HG03039 (cell line): ENCODE results near the gene CDH4.
"Not testable (repeated sequence)": the region's sequence is repeated elsewhere in the genome, so short reads cannot be mapped to it uniquely, and the experiment has no call there.

Experiments used
- ATAC-seq: cut with Tn5 transposase; IDR thresholded peaks from one replicate; pipeline ENCODE4 v1.9.1; 2021; ENCODE audit warnings: mild to moderate bottlenecking, moderate library complexity; ENCODE audit not compliant: unreplicated experiment

CDH4 gene

DNA sequence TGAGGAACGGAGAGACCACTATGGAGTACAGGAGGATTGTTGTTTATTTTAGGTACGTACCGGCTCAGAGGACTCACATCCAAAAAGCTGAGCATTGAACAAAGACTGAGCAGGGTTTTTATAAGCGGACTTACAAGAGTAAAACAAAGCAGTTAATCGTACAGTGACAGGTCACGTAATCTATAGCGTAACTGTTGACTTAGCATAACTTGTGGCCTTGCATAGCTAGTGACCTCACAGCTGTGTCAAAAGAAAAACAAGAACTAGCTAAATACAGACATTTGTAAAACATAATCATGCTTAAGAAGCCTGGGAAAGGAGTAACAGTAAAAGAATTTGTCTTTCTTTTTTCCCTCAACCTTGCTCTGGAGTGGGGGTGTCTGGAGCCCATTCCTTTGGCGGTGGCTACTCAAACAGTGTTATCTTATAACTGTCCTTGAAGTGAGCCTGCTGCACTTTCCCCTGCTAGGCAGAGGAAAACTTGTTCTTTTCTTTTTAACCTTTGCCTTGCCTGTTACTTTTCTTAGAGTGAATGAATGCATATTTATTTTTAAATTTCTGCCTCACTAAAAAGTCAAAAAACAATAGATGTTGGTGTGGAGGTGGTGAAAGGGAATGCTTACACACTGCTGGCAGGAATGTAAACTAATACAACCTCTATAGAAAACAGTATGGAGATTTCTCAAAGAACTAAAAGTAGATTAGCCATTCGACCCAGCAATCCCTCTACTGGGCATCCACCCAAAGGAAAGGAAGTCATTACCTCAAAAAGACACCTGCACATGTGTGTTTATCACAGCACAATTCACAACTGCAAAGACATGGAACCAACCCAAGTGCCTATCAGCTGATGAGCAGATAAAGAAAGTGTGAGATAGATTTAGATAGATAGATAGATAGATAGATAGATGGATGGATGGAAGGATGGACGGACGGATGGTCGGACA, 704.6 kb downstream of the CDH4 start:
- no peak for ATAC-seq

DNA sequence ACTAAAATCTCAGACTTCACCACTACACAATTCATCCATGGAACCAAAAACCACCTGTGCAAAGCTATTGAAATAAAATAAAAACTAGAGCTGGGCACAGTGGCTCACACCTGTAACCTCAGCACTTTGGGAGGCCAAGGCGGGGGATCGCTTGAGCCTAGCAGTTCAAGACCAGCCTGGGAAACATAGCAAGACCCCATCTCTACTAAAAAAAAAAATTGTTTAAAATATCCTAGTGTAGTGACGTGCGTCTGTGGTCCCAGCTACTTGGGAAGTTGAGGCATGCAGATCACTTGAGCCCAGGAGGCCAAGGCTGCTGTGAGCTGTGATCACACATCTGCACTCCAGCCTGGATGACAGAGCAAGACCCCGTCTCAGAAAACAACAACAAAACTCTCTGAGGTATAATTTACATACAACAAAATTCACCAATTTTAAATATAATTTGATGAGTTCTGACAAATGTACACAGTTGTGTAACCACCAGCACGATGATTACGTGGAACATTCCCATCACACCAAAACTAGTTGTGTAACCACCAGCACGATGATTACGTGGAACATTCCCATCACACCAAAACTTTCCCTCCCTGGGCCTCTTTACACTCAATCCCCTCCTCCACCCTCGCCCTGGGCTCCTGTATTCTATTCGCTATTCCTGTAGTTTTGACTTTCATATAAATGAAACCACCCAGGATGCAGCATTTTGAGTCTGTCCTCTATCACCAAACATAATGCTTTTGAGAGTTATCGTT, 706.1 kb downstream of the CDH4 start:
- no peak for ATAC-seq

DNA sequence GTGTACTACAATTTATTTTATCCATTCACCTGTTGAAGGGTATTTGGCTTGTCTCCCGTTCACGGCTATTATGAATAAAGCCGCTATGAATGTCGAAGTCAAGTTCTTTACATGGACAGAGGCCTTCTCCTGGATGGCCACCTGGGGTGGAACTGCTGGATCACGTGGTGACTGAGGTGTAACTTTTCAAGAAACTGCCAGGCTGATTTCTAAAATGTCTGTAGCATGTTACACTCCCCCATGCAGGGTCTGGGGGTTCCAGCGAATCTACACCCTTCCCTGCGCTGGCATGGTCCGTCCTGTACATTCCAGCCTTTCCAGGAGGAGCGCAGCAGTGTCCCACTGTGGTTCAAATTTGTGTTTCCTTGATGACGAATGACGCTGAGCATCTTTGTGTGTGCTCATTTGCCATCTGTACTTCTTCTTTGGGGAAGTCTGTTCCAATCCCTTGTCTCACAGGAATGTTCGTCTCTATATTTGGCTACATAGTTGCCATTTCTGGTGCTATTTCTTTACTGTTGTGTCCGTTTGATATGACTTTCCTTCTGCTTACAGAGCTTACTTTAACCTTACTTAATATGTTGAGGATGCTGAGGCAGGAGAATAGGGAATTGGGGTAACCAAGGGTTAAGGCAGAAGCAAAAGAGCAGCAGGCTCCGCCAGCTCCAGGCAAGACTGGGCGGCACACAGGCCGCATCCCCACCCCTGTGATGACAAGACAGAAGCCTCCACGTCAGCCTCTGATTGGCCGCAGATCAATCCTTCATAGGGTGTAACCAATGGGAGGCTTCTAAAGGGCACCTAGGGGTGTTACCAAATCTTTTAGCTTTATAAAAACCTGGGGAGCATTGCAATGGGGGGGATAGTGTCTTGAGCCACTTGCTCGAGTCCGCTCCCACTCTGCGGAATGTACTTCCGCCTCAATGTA, 707.0 kb downstream of the CDH4 start:
- no peak for ATAC-seq

DNA sequence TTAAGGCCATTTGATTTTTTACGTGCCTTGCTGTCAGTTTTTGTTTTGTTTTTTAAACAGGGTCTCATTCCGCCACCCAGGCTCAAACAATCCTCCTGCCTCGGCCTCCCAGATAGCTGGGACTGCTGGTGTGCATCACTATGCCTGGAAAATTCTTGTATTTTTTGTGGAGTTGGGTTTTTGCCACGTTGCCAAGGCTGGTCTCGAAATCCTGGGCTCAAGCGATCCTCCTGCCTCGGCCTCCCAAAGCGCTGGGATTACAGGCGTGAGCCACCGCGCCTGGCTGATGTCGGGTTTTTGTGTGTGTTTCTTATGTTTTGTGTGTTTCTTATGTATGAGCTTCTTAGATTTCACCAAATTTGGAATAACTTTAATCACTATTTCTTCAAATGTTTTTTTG, 708.8 kb downstream of the CDH4 start:
- no peak for ATAC-seq

DNA sequence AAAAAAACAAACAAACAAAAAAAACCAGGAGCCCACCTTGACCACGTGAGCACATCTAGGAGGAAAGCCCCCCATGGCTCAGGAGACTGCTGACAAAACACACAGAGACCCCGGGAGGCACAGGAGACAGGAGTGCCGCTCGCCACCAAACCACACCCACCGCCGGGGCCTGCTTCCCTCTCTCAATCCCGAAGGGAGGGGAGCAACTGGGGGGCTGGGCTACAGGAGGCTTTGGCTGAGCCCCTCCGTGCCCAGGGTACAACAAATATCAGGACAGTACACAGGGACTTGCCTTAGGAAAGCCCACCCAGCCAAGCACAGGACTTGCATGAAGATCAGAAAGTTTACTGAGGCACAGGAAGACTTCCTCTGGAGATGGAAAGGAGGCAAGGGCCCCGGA, 711.1 kb downstream of the CDH4 start:
- ATAC-seq: no peak

DNA sequence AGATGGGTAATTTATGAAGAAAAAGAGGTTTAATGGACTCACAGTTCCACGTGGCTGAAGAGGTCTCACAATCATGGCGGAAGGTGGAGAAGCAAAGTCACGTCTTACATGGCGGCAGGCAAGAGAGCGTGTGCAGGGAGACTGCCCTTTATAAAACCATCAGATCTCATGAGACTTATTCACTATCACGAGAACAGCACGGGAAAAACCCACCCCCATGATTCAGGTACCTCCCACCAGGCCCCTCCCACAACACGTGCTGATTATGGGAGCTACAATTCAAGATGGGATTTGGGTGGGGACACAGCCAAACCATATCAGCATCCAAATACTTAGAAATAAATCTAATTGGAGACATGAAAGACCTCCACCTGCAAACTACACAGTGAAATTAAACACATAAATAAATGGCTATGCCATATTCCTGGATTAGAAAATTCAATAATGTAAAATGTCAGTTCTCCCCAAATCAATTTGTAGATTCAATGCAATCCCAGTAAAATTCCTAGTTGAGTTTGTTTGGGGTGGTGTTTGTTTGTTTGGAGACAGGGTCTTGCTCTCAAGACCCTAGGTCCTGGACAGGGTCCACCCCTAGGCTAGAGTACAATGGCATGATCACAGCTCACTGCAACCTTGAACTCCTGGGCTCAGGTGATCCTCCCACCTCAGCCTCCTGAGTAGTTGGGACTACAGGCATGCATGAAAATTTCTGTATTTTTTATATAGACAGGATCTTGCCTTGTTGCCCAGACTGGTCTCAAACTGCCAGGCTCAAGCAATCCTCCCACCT, 712.0 kb downstream of the CDH4 start:
- no peak for ATAC-seq

DNA sequence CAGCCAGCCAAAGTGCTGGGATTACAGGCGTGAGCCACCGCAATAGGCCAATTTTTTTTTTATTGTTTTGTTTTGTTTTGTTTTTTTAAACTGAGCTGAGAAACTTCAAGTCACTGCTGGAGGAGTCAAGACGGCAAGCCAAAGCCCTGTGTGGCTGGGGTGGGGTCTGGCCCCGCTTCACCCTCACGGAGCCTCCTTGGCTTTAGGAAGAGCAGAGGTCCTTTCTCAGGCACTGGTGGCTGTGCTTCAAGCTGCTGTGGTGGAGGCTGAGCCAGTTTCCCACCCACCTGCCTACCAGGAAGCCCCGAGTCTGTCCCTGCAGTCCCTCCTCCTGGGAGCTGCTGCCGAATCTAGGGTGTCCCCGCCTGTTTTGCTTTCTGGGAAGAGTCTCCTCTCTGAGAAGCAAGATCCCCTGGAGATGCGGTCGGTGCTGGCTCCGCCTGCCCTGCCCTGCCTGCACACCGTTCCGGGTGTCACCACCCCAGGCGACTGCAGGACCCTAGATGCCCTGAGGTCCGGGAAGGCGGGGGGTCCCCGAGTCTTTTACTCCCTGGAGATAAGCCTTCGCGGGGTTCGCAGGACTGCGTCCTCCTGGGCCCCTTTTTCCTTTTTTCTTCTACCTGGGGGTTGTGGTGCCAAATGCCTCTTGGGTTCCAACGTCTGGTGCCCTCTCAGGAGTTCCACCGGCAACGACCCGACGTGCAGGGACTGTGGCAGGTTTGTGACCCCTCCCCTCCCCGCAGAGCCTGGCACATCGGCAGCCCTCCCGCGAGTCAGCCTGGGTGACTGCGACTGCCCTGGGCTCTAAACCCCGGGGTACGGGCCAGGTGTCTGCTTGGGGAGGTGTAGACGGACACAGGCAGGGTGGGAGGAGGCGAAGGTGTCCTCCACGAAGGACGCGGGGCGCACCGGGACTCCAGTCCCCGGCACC, 712.9 kb downstream of the CDH4 start:
- no peak for ATAC-seq

DNA sequence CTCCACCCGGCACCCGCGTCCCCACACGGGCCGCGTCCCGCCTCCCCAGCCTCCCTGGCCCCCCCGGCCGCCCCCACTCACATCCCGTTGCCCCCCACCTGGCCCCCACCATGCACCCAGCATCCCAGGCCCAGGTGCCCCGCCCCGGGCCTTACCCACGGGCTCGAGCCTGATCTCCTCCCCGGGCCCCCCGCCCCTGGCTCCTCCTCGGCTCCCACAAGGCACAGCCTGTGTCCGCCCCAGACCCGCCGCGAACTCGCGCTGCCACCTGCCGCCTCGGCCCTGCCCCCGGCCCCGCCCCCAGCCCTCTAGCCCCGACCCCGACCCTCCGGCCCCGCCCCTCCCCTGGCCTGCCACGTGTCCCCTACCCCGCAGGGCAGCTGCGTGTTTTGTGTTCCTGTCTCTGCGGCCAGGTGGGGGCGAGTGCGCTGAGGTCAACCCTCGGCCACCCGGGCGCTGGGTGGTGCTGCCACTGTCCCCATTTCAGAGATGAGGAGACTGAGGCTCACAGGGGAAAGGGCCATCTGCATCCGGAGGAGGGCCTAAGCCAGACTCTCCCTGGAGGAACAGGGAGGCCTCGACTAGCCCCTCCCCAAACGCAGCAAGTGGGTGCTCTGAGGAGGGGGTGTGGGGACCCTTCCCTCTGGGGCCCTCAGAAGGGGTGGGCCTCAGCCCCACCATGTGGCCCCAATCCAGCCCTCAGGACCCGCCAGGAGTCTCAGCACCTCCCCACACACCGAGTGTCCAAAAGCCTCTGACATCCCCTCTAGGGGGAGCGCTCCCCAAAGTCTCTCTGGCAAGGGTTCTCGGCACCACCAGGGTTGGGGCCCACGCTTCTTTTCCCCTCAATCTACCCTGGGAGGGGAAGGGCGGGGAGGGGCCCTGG, 713.8 kb downstream of the CDH4 start:
- ATAC-seq: no peak

DNA sequence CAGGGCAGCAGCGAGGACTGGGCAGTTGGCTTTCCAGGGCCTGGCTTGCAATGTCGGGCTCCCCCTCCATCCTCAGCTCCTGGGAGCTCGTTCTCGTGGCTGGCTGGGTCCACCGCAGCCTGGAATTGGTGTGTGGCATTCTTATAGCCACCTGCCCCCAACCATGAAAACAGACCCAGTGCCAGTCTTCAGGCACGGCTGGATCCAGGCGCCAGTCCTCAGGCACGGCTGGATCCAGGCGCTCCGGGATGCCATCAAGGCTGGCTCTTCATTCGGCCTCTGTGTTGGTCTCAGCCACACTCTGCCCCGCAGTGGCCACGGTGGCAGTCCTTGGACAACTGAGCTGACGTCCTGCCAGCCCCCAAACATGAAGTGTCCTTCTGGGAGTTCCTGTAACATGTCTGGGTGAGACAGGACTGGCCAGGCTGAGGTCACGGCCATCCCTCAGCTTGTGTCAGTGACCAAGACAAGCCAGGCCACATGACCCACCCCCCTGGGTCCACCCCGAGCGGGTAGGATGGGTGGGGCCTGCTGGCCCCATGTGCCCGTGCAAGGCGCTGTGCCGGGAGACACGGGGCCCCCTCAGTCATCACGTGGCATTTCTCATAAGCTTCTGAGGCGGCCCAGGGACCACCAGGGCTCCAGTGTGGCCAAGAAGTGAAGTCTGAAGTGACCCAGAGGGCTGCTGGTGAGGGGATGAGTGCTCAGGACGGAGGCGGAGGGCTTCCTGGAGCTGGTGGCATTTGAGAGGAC, 714.6 kb downstream of the CDH4 start:
- ATAC-seq: no peak

DNA sequence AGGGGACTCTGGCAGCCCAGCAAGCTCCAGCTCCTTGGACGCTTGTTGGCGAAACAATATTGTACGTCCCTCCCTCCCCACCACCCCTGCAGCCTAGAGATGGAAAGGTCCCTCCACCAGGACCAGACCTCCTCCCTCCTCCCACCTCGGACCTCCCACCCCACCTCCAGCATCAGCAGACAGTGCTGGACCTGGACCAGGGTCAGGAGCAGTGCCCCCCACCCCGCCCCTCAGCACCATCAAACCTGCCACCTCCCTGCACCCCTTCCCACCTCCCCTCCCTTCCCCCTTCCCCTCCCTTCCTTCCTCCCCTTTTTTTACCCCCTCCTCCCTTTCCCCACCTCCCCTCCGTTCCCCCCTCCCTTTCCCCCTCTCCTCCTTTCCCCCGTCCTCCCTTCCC, 715.2 kb downstream of the CDH4 start:
- ATAC-seq: no peak

DNA sequence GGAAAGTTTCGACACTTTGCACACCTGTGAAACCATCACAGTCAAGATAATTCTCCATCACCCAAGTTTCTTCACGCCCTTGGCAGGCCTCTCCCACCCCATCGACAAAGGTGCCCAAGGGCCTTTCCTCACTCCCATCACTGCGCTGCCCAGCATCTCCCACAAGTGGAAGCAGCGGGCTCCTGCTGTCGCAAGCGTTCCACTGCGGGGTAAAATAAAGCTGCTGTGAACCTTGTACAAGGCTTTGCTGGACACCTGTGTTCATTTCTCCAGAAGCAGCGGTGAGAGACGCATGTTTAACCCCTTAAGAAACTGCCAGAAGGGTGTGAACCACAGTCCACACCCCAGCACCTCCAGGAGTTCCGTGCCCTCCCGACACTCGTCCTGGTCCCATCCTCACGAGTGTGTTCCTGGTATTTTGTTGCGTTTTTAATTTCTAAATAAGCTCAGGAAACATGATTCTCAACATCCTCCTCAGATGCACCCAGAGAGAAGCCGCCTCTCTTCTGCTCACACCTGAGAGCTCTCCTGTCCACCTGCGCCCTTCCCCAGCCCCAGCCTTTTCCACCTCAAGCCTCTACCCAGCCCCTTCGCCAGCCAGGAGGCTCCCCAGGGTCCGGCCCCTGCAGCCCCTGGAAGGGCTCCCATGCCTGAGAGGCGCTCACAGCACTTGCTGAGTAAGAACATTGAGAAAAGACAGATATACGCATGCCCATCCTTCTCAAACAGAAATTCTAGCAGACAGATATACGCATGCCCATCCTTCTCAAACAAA, 716.2 kb downstream of the CDH4 start:
- ATAC-seq: no peak

DNA sequence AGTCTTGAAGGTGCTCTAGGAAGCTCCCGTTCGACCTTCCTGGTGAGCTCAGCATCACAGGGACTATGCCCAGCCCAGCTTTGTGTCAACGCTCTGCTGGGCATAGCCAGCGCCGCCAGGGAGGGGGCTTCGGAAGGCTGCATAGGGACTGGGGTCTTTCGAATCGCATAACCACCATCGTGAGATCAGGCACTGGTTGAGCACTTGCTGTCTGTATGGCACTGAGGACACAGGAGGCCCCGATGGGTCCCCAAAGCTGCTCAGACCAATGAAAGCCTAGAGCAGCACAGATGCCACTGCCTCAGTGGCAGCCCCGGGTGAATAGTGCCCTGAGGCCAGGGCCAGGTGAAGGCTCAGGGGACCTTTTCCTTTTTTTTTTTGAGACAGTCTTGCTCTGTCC, 716.9 kb downstream of the CDH4 start:
- ATAC-seq: no peak

DNA sequence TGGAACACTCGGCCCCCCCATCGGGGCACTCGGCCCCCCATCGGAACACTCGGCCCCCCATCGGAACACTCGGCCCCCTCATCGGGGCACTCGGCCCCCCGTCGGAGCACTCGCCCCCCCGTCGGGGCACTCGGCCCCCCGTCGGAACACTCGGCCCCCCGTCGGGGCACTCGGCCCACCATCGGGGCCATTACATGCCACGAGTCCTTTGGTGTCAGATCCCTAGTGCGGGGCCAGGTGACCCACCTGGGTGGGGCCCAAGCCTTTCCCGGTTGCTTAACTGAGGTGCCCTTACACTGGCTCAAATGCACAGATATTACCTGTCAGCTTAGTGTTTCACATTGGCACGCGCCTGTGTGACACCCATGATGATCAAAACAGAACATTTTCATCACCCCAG, 717.7 kb downstream of the CDH4 start:
- ATAC-seq: no peak

DNA sequence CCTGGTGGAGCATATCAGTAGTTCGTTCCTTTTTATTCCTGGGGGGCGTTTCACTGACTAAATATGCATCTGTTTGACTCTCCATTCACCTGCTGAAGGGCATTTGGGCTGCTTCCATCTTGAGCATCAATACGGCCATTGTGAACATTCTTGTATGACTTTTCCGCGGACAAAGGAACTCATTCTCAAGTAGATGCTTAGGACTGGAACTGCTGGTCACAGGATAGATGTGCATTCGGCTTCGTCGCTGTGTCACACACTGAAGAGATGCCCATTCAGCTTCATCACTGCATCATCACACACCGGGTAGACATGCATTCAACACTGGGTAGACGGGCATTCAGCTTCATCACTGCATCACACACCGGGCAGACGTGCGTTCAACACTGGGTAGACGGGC, 718.3 kb downstream of the CDH4 start:
- no peak for ATAC-seq

DNA sequence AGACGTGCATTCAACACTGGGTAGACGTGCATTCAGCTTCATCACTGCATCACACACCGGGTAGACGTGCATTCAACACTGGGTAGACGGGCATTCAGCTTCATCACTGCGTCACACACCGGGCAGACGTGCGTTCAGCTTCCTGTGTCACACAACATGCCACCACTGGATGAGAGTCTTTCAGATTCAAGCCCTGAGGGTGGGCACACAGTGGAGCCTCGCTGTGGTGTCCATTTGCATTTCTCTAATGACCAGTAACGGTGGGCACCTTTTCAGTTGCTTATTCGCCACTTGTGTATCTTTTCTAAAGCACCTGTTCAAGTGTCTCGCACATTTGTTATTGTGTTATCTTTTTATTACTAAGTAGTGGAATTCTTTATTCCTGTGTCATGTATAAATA, 719.5 kb downstream of the CDH4 start:
- not testable (repeated sequence) for ATAC-seq

DNA sequence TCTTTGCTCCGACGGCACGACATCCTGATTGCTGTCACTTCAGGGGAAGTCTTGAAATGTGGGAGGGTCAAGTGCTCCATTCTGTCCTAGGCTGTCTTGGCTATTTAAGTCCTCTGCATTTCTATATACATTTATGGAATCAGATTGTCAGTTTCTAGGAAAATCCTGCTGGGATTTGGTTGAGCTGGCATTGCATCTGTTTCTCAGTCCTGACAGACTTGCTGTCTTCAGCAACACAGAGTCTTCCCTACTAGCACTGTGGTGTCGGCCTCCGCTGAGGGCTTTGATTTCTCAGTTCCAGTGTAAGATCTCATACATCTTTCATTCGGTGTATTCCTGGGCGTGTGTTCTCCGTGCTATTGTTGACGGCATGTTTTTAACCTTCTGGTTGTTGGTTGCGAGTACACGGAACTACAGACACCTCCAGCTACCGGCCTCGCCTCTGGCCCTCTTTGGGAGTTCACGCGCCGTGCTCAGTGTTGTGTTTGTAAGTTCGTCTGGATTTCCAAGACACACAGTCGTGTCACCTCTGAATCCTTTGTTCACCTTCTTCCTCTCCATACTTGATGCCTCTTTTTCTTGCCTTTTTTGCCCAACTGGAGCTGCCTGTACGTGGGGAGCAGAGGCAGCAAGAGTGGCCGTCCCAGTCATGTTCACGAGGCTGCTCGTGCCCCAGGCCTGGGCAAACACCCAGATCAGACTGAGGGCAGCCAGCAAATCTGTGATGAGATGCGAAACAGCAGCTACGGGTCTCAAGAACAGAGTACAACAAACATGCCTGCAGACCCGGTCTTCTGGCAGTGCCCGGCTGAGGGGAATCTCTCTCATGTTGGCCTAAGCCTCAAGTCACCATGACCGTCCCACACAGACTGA, 720.8 kb downstream of the CDH4 start:
- no peak for ATAC-seq
